ENCODE data around the gene HPD.

DNA sequence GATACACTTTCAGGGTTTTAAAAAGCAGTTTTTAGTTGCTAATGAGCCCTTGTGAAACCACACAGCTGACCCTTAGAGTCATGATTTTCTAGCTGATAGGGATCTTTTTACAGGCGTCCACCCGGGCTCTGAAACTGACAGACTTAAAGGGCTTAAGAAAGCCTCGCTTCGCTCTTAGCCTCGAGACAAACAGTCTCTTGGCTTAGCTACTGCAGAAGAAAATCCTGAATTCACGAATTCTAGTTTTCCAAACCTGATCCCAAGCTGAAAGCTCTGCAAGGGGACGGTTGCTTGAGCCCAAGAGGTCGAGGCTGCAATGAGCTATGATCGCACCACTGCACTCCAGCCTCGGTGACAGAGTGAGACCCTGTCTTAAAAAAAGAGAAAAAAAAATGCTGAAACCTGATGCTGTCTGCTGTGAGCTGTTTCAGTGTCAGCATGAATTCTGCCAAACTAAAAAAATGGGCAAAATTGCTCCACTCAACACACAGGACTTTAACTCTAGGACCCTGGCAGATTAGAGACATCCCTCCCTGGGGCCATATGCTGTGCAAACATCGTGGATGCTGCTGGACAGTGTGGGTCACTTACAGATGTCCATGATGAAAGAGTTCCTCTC lies 3.1 kb upstream of the HPD start:
- TF ChIP-seq CTCF (IDR thresholded peaks at IDR 0.05) (no peak), POLR2A (IDR thresholded peaks at IDR 0.05) (no peak)
